H1 (cell line): ENCODE results near the gene ARMC5. TPM values are rescaled to one million over a fixed set of nuclear protein-coding genes. Genes with fewer than 3 reads are reported as not detected.
A peak's percentile ranks its signal among the peaks of the same experiment; 100 is the strongest.

Experiments used
- CTCF ChIA-PET: fragments of 300-600 bp; sonication (Branson Sonifier 250); formaldehyde crosslinking; loops from one replicate; lab custom pipeline; 2021; ENCODE audit not compliant: partially characterized antibody; lab: Charles Lee
- POLR2A ChIA-PET: fragments of 300-600 bp; sonication (Branson Sonifier 250); formaldehyde crosslinking; loops from one replicate; lab custom pipeline; 2021; ENCODE audit warnings: inconsistent platforms; ENCODE audit not compliant: partially characterized antibody; lab: Charles Lee
- DNase-seq, 2 experiments: peaks; one replicate each; pipeline versions ENCODE4 v3.0.0 to v3.0.0-alpha.2; 2010 to 2022; ENCODE audit warnings: low spot score in 2 of 2, low read depth in 1 of 2, mixed read lengths in 1 of 2
- FAIRE-seq: peaks from 2 replicates; lab custom pipeline; 2011; peaks lifted over from hg19 to GRCh38; lab: Jason Lieb, UNC
- H2AFZ ChIP-seq: 2 replicates; pipeline ENCODE4 v1.8.1; 2012; ENCODE audit warnings: low read length, inconsistent platforms
- H2AK5ac ChIP-seq: 2 replicates; pipeline ENCODE4 v1.6.1; 2013; ENCODE audit warnings: low read depth, low read length
- H2BK120ac ChIP-seq: replicated peaks from 2 replicates; pipeline ENCODE3; 2013; ENCODE audit warnings: low read depth, low read length, inconsistent platforms
- H2BK12ac ChIP-seq: 2 replicates; pipeline ENCODE4 v1.6.1; 2013; ENCODE audit warnings: low read depth, low read length
- H2BK15ac ChIP-seq: 2 replicates; pipeline ENCODE4 v1.6.1; 2013; ENCODE audit warnings: low read length
- H2BK20ac ChIP-seq: 2 replicates; pipeline ENCODE4 v1.6.1; 2013; ENCODE audit warnings: low read length
- H2BK5ac ChIP-seq: 2 replicates; pipeline ENCODE4 v1.6.1; 2013; ENCODE audit warnings: low read depth, low read length
- H3K14ac ChIP-seq: 2 replicates; pipeline ENCODE4 v1.6.1; 2013; ENCODE audit warnings: inconsistent platforms; ENCODE audit not compliant: insufficient read length
- H3K18ac ChIP-seq: 2 replicates; pipeline ENCODE4 v1.6.1; 2013; ENCODE audit warnings: low read length; ENCODE audit errors: extremely low read depth
- H3K23ac ChIP-seq: 2 replicates; pipeline ENCODE4 v1.6.1; 2013; ENCODE audit warnings: inconsistent platforms; ENCODE audit not compliant: insufficient read length
- H3K23me2 ChIP-seq: 2 replicates; pipeline ENCODE4 v1.6.1; 2013; ENCODE audit warnings: low read depth, low read length
- H3K27ac ChIP-seq: 2 replicates; pipeline ENCODE4 v1.6.1; 2011; ENCODE audit warnings: low read depth, low read length, inconsistent platforms
- H3K27me3 ChIP-seq, 4 experiments: replicated peaks in 1 of 4; 1 replicate in 1 of 4; 2 replicates in 3 of 4; pipeline versions ENCODE4 v1.6.1 to v1.8.1; 2011 to 2013; ENCODE audit warnings: low read length in 3 of 4, mild to moderate bottlenecking in 3 of 4, inconsistent platforms in 2 of 4, mixed read lengths in 2 of 4, moderate library complexity in 1 of 4; ENCODE audit not compliant: control insufficient read depth in 3 of 4, insufficient read depth in 3 of 4; ENCODE audit errors: extremely low read depth in 1 of 4
- H3K36me3 ChIP-seq, 4 experiments: 2 replicates each; pipeline versions ENCODE4 v1.6.1 to v1.8.1; 2011 to 2013; ENCODE audit warnings: mild to moderate bottlenecking in 4 of 4, low read length in 3 of 4, moderate library complexity in 2 of 4, control low read depth in 1 of 4, inconsistent platforms in 1 of 4; ENCODE audit not compliant: insufficient read depth in 4 of 4, control insufficient read depth in 2 of 4
- H3K4ac ChIP-seq: replicated peaks from 2 replicates; pipeline ENCODE3; 2013; ENCODE audit warnings: low read length, low read depth, mixed read lengths, inconsistent platforms; ENCODE audit not compliant: insufficient read length
- H3K4me1 ChIP-seq, 4 experiments: replicated peaks in 1 of 4; 1 replicate in 1 of 4; 2 replicates in 3 of 4; pipeline versions ENCODE4 v1.6.1 to v1.8.1; 2011 to 2013; ENCODE audit warnings: low read length in 3 of 4, inconsistent platforms in 2 of 4, mixed read lengths in 1 of 4; ENCODE audit not compliant: insufficient read depth in 4 of 4, control insufficient read depth in 3 of 4
- H3K4me2 ChIP-seq, 2 experiments: 2 replicates each; pipeline versions ENCODE4 v1.6.1 to v1.8.1; 2011 to 2013; ENCODE audit warnings: low read depth in 2 of 2, low read length in 2 of 2, control low read depth in 1 of 2, inconsistent platforms in 1 of 2, mild to moderate bottlenecking in 1 of 2; ENCODE audit not compliant: insufficient read depth in 1 of 2
- H3K4me3 ChIP-seq, 4 experiments: fragments of 200-600, 300-600 bp in 1 of 4; sonication (generic), shearing (Covaris generic), sonication (Bioruptor Twin) in 1 of 4; 2 replicates each; pipeline versions ENCODE4 v1.5.1 to v1.8.1; 2011 to 2016; ENCODE audit warnings: low read length in 4 of 4, low read depth in 3 of 4, control low read depth in 2 of 4, inconsistent platforms in 2 of 4, mild to moderate bottlenecking in 2 of 4, mixed read lengths in 1 of 4, moderate library complexity in 1 of 4; ENCODE audit not compliant: insufficient read depth in 2 of 4; ENCODE audit errors: extremely low read depth in 1 of 4
- H3K56ac ChIP-seq: replicated peaks from 2 replicates; pipeline ENCODE3; 2013; ENCODE audit warnings: low read depth, mild to moderate bottlenecking, mixed read lengths, low read length, inconsistent platforms; ENCODE audit not compliant: insufficient read length
- H3K79me1 ChIP-seq: 2 replicates; pipeline ENCODE4 v1.6.1; 2013; ENCODE audit warnings: low read depth, low read length, control low read depth
- H3K79me2 ChIP-seq, 2 experiments: 2 replicates each; pipeline versions ENCODE4 v1.6.1 to v1.8.1; 2012 to 2013; ENCODE audit warnings: low read length in 2 of 2, mild to moderate bottlenecking in 2 of 2, inconsistent platforms in 1 of 2; ENCODE audit not compliant: insufficient read depth in 2 of 2, control insufficient read depth in 1 of 2
- H3K9ac ChIP-seq, 4 experiments: replicated peaks in 1 of 4; 1 replicate in 1 of 4; 2 replicates in 3 of 4; pipeline versions ENCODE4 v1.6.1 to v1.8.1; 2011 to 2013; ENCODE audit warnings: low read depth in 3 of 4, low read length in 3 of 4, control low read depth in 2 of 4, mild to moderate bottlenecking in 2 of 4, moderate library complexity in 2 of 4, inconsistent platforms in 1 of 4; ENCODE audit errors: extremely low read depth in 1 of 4
- H3K9me3 ChIP-seq, 2 experiments: 2 replicates each; pipeline versions ENCODE4 v1.6.1 to v1.8.1; 2012 to 2013; ENCODE audit warnings: mild to moderate bottlenecking in 2 of 2, moderate library complexity in 2 of 2, control low read depth in 1 of 2, inconsistent platforms in 1 of 2, low read depth in 1 of 2, low read length in 1 of 2, mixed read lengths in 1 of 2; ENCODE audit not compliant: insufficient read depth in 2 of 2
- H4K20me1 ChIP-seq, 2 experiments: replicated peaks in 1 of 2; 2 replicates each; pipeline versions ENCODE3 to v1.8.1; 2011 to 2013; ENCODE audit warnings: inconsistent platforms in 2 of 2, low read length in 2 of 2, mild to moderate bottlenecking in 1 of 2; ENCODE audit not compliant: insufficient read depth in 2 of 2, control insufficient read depth in 1 of 2
- H4K5ac ChIP-seq: 2 replicates; pipeline ENCODE4 v1.6.1; 2013; ENCODE audit warnings: low read length, low read depth, mixed read lengths, inconsistent platforms; ENCODE audit not compliant: insufficient read length
- H4K8ac ChIP-seq: 2 replicates; pipeline ENCODE4 v1.8.0; 2013; ENCODE audit warnings: mild to moderate bottlenecking, moderate library complexity, low read length, inconsistent platforms; ENCODE audit not compliant: insufficient read depth; ENCODE audit errors: extremely low read depth
- H4K91ac ChIP-seq: replicated peaks from 2 replicates; pipeline ENCODE3; 2013; ENCODE audit warnings: low read length, mixed read lengths, inconsistent platforms; ENCODE audit not compliant: insufficient read length
- ATF2 ChIP-seq: IDR thresholded peaks from 2 replicates; pipeline ENCODE4 v1.6.1; 2012; ENCODE audit warnings: low read length, inconsistent platforms
- BACH1 ChIP-seq: IDR thresholded peaks from 2 replicates; pipeline ENCODE4 v1.6.1; 2012; ENCODE audit warnings: low read length, improper control_type of control experiment
- CEBPB ChIP-seq: IDR thresholded peaks from 2 replicates; pipeline ENCODE4 v1.6.1; 2012; ENCODE audit warnings: low read depth, low read length
- EP300 ChIP-seq, 2 experiments: IDR thresholded peaks; 1 replicate in 1 of 2; 2 replicates in 1 of 2; pipeline ENCODE4 v1.6.1; 2011 to 2012; ENCODE audit warnings: low read depth in 2 of 2, low read length in 2 of 2, mild to moderate bottlenecking in 2 of 2, borderline replicate concordance in 1 of 2, inconsistent platforms in 1 of 2, moderate library complexity in 1 of 2
- GTF2F1 ChIP-seq: IDR thresholded peaks from 2 replicates; pipeline ENCODE4 v1.6.1; 2012; ENCODE audit warnings: low read depth, low read length, improper control_type of control experiment, borderline replicate concordance
- JUN ChIP-seq: IDR thresholded peaks from 2 replicates; pipeline ENCODE4 v1.6.1; 2011; ENCODE audit warnings: low read depth, mild to moderate bottlenecking, improper control_type of control experiment, low read length
- RAD21 ChIP-seq, 2 experiments: IDR thresholded peaks in 1 of 2; conservative IDR thresholded peaks in 1 of 2; 2 replicates each; pipeline ENCODE4 v1.6.1; 2011; ENCODE audit warnings: low read depth in 2 of 2, low read length in 2 of 2, improper control_type of control experiment in 1 of 2, inconsistent platforms in 1 of 2, mild to moderate bottlenecking in 1 of 2, moderate library complexity in 1 of 2
- RFX5 ChIP-seq: IDR thresholded peaks from 2 replicates; pipeline ENCODE4 v1.6.1; 2011; ENCODE audit warnings: low read depth, low read length, improper control_type of control experiment, borderline replicate concordance
- TAF7 ChIP-seq: optimal IDR thresholded peaks from 2 replicates; pipeline ENCODE3; 2011; ENCODE audit warnings: low read depth, mild to moderate bottlenecking, inconsistent platforms, low read length, moderate library complexity, borderline replicate concordance
- WGBS, 2 experiments: shearing (Covaris generic) in 1 of 2; methylation state at CpG; one replicate each; pipeline versions ENCODE4 v1.1.6 to v1.1.7; 2013 to 2015; ENCODE audit warnings: low lambda C conversion rate in 2 of 2, mixed read lengths in 2 of 2, inconsistent platforms in 1 of 2, low coverage in 1 of 2, missing lambda C conversion rate in 1 of 2; ENCODE audit not compliant: insufficient replicate concordance in 2 of 2, insufficient coverage in 1 of 2, insufficient read length in 1 of 2; ENCODE audit errors: extremely low coverage in 1 of 2, missing lambda C conversion rate in 1 of 2; 5-methylcytosine and 5-hydroxymethylcytosine counted together
- polyA plus RNA-seq, 7 experiments: library from polyadenylated mRNA; depleted of rRNA in 3 of 7; stranded (reverse) in 5 of 7; unstranded in 2 of 7; fragments of >200 nt in 5 of 7; fragments of 200-250 nt in 2 of 7; gene quantifications; 1 replicate in 5 of 7; 2 replicates in 1 of 7; 4 replicates in 1 of 7; pipeline versions ENCODE4 v1.2.1 to v1.2.3, GENCODE V29; 2011 to 2013; ENCODE audit warnings: missing spikeins in 2 of 7, mixed read lengths in 2 of 7
- total RNA-seq: library from RNA; stranded (reverse); fragmentation: NEBNext Ultra II Directional; extraction: Animal tissue kit (Norgen Biotek cat#: 25700); gene quantifications from 2 replicates; pipeline ENCODE4 v1.2.1, GENCODE V29; 2021

The ARMC5 gene
- total and polyA plus RNA-seq, 2 of the 8 experiments (the other 6 are each of a cell fraction or from before 2014, with no cell fraction given), result 7.8 to 8.7 TPM

DNA sequence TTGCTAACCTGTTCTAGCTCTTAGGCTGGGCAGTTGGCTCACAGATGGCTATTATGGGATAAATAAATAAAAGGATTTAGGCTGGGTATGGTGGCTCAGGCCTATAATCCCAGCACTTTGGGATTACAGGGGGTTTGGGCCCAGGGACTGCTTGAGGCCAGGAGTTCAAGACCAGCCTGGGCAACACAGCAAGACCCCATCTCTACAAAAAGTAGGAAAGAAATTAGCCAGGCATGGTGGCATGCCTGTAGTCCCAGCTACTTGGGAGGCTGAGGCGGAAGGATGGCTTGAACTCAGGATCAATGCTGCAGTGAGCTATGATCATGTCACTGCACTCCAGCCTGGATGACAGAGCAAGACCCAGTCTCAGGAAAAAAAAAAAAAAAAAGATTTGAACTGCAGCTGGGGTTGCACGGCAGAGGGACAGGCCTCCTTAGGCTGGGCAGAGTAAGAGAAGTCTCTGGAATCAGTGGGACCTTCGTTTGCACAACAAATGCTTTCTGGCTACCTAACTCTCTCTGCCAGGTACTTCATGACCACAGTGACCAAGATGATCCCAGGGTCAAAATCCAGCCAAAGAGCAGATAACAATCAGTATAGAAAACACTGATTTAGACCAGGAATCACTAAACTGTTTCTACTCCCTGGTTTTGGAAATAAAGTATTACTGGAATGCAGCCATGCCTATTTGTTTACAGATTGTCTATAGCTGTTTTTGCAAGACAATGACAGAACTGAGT lies 42.1 kb downstream of the ARMC5 start:
- no peaks in the 10 kb centered on the region for H4K20me1 ChIP-seq
- H3K23me2 ChIP-seq, result no peaks in the 10 kb centered on the region
- no peak overlapping the region for H2BK20ac ChIP-seq
- H3K4me2 ChIP-seq, result peak overlapping the region; percentile 18 to 59; a peak in 3 of 4 replicates
- H3K9me3 ChIP-seq, result no peaks in the 10 kb centered on the region
- 74% methylated on average over 3 of the region's 3 CpGs; no CpG with 5 or more reads in 1 of the 2 experiments for WGBS, 2 experiments
- H2BK15ac ChIP-seq, result no peak overlapping the region
- H3K4me3 ChIP-seq, result peak overlapping the region in 1 of 4 experiments; percentile 27; a peak in 1 of 8 replicates
- H3K79me1 ChIP-seq, result no peaks in the 10 kb centered on the region
- no peaks in the 10 kb centered on the region for H3K27me3 ChIP-seq
- FAIRE-seq, result no peak
- no peak overlapping the region for H2BK5ac ChIP-seq
- no peak overlapping the region for H4K5ac ChIP-seq
- H3K4ac ChIP-seq, result no peak overlapping the region
- H2BK12ac ChIP-seq, result no peak overlapping the region
- H3K14ac ChIP-seq, result no peak overlapping the region
- CTCF ChIA-PET, result interaction anchor here (1.7 to 2.0 kb wide), 4 partner anchors 12 to 210 kb away, joined by 4 to 7 read pairs (median 6); no protein-coding TSS in a partner anchor
- no peak overlapping the region for H4K91ac ChIP-seq
- peaks cover 0 to 3% (median under 1%) of the 10 kb centered on the region in 4 experiments; a peak in 1 of 8 replicates for H3K36me3 ChIP-seq
- H2AK5ac ChIP-seq, result no peak overlapping the region
- H3K18ac ChIP-seq, result no peak overlapping the region
- no peak overlapping the region for H2BK120ac ChIP-seq
- H4K8ac ChIP-seq, result no peak overlapping the region
- H2AFZ ChIP-seq, result no peak overlapping the region
- H3K9ac ChIP-seq, result no peak overlapping the region
- peaks cover 2 to 10% (median 5%) of the 10 kb centered on the region in 4 experiments for H3K4me1 ChIP-seq
- H3K23ac ChIP-seq, result no peak overlapping the region
- H3K27ac ChIP-seq, result no peak overlapping the region
- no peaks in the 10 kb centered on the region for H3K79me2 ChIP-seq
- no peak overlapping the region for H3K56ac ChIP-seq
- DNase-seq, result no peak
- POLR2A ChIA-PET, result interaction anchor here (1.1 to 10.6 kb wide), 2 partner anchors 13 to 67 kb away, joined by 3 to 69 read pairs; no protein-coding TSS in a partner anchor
- TF ChIP-seq CEBPB, result no peak
- TF ChIP-seq TAF7, result no peak
- TF ChIP-seq RFX5, result no peak
- TF ChIP-seq GTF2F1, result no peak
- no peak for TF ChIP-seq BACH1
- TF ChIP-seq EP300 (IDR thresholded peaks at IDR 0.05; ENCODE audit: borderline replicate concordance in 1 of 2, low read depth in 2 of 2, low read length in 2 of 2), result no peak
- TF ChIP-seq ATF2, result no peak
- no peak for TF ChIP-seq JUN
- no peak for TF ChIP-seq RAD21 (IDR thresholded peaks at IDR 0.05 in 1 of 2, conservative IDR thresholded peaks at IDR 0.05 in 1 of 2; ENCODE audit: low read depth in 2 of 2, low read length in 2 of 2)
